Calu3 (cell line): ENCODE measurements around the gene B4GALT2. TPM values are rescaled to one million over a fixed set of nuclear protein-coding genes. Genes with fewer than 3 reads are reported as not detected.

ENCODE experiments used
- BruUV-seq: library from RNA; stranded (reverse); fragments of 400-500 nt; replicated peaks from 2 replicates; lab custom pipeline; 2021; lab: Mats Ljungman, UMichigan
- CTCF ChIA-PET: fragments of 300-600 bp; sonication (Branson Sonifier 250); formaldehyde crosslinking; loops from one replicate; lab custom pipeline; 2022; ENCODE audit warnings: antibody characterized with exemption; lab: Charles Lee
- DNase-seq: peaks from one replicate; pipeline ENCODE4 v3.0.0; 2022
- H3K27ac Mint-ChIP-seq: one replicate; pipeline ENCODE4 v1.8.0; 2022; ENCODE audit warnings: mixed read lengths; ENCODE audit not compliant: unreplicated experiment
- H3K27me3 Mint-ChIP-seq: one replicate; pipeline ENCODE4 v1.8.0; 2022; ENCODE audit warnings: mixed read lengths; ENCODE audit not compliant: unreplicated experiment
- H3K36me3 Mint-ChIP-seq: one replicate; pipeline ENCODE4 v1.8.0; 2022; ENCODE audit warnings: mild to moderate bottlenecking, moderate library complexity, mixed read lengths; ENCODE audit not compliant: insufficient read depth, unreplicated experiment
- H3K4me1 Mint-ChIP-seq: one replicate; pipeline ENCODE4 v1.8.0; 2022; ENCODE audit warnings: mild to moderate bottlenecking, low read depth, mixed read lengths; ENCODE audit not compliant: unreplicated experiment
- H3K4me3 Mint-ChIP-seq: one replicate; pipeline ENCODE4 v1.8.0; 2022; ENCODE audit warnings: mild to moderate bottlenecking, low read depth, moderate library complexity, mixed read lengths; ENCODE audit not compliant: unreplicated experiment
- H3K9me3 Mint-ChIP-seq: one replicate; pipeline ENCODE4 v1.8.0; 2022; ENCODE audit warnings: low read depth, mixed read lengths; ENCODE audit not compliant: unreplicated experiment
- CTCF ChIP-seq: fragments of 200-600 bp; IDR thresholded peaks from one replicate; pipeline ENCODE4 v1.8.0; 2022; ENCODE audit warnings: antibody characterized with exemption; ENCODE audit not compliant: unreplicated experiment
- intact Hi-C: fragments of 100-400 bp; cut with micrococcal nuclease; formaldehyde crosslinking; loops from one replicate; pipeline ENCODE4 v1.10.0; 2022; ENCODE audit not compliant: unreplicated experiment
- total RNA-seq: library from RNA; stranded (reverse); gene quantifications from 2 replicates; pipeline ENCODE4 v1.2.3, GENCODE V29; 2022

B4GALT2 gene
- total RNA-seq, 1 experiment from 2014 or later: 50.9 TPM

DNA sequence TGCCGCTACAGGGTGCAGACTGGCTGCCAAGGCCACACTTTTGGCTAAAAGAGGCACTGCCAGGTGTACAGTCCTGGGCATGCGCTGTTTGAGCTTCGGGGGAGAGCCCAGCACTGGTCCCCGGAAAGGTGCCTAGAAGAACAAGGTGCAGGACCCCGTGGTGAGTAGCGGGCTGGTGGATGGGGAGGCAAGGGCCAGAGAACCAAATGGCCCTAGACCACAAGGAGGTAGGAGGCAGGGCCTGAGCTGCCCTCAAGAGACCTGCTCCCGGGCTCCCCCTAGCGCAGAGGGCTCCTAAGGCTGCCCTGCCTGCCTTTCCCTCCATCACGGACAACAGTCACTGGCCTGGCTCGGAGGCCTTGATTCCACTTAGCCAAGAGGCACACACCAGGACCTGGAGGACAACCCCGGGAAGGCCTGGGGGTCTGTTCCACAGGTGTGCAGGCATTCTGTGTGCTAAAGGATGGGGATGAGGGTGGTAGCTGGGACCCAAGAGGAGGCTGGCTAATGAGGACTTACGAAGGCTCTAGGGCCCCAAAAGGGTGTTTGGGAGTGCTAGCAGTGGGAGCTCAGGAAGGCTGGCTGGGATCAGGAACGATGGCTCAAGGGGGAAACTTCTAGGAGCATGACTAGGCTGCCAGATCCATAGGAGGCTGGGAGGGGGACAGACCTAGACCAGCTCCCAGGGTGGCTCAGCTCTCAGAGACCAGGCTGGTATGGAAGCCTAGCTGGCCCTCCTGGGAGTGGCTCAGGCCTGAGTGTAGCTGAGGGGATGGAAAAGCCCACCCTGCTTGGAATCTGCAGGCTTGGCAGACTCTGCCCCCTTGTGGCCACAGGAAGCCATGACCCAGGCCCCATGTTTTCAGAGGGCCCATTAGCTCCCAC is 44.7 kb upstream of the B4GALT2 start:
- peak; percentile 90 for DNase-seq
- Mint-ChIP-seq H3K9me3 (peaks cover 2% of the 10 kb centered on the region), H3K36me3 (peaks cover 19% of the 10 kb centered on the region), H3K27me3 (peaks cover 3% of the 10 kb centered on the region), H3K4me3 (peak overlapping the region; percentile 66), H3K27ac (peak overlapping the region; percentile 48), H3K4me1 (peaks cover 6% of the 10 kb centered on the region)
- CTCF ChIA-PET: interaction anchor here (0.5 to 5.0 kb wide), 22 partner anchors 11 to 1686 kb away, joined by 3 to 193 read pairs (median 4); partner anchors contain the start of genes IPO13 and ST3GAL3
- no TSS peak for BruUV-seq
- intact Hi-C loops: loop anchor here (1.0 to 5.0 kb wide), 2 partner anchors 82 to 171 kb away; no protein-coding TSS in a partner anchor
- TF ChIP-seq CTCF: peak; percentile 83

GRCh38 chr1:43934986-43935324 is 44.1 kb upstream of the B4GALT2 start:
- BruUV-seq: no TSS peak
- Mint-ChIP-seq H3K4me1 (peaks cover 6% of the 10 kb centered on the region), H3K9me3 (no peaks in the 10 kb centered on the region), H3K27me3 (peaks cover 9% of the 10 kb centered on the region), H3K36me3 (peaks cover 20% of the 10 kb centered on the region), H3K27ac (no peak overlapping the region), H3K4me3 (no peak overlapping the region)
- no peak for TF ChIP-seq CTCF
- intact Hi-C loops: loop anchor here (1.0 to 5.0 kb wide), 2 partner anchors 83 to 172 kb away; no protein-coding TSS in a partner anchor
- DNase-seq: no peak
- CTCF ChIA-PET: interaction anchor here (0.7 to 5.0 kb wide), 18 partner anchors 11 to 408 kb away, joined by 3 to 193 read pairs (median 4); partner anchors contain the start of genes IPO13 and ST3GAL3

DNA sequence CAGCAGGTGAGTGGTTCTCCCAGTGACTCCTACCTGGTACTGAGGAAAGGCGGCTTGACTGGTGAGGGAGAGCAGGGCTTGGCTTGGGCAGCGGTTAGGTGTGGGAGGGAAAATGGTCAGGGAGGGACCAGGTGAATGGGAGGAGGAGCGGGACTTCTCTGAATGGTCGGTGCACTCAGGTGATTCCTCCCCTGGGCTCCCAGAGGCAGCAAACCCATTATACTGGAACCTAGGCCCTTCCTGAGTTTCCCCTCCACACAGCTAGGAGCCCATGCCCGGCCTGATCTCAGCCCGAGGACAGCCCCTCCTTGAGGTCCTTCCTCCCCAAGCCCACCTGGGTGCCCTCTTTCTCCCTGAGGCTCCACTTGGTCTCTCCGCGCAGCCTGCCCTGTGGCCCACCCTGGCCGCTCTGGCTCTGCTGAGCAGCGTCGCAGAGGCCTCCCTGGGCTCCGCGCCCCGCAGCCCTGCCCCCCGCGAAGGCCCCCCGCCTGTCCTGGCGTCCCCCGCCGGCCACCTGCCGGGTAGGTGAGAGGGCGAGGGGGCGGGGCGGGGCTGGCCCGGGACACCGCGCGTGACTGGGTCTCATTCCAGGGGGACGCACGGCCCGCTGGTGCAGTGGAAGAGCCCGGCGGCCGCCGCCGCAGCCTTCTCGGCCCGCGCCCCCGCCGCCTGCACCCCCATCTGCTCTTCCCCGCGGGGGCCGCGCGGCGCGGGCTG is 43.1 kb upstream of the B4GALT2 start:
- DNase-seq: no peak
- no peak overlapping the region for H3K27ac Mint-ChIP-seq
- intact Hi-C loops: no loop called here

More for the DNA sequence above, 43.1 kb upstream of the B4GALT2 start:
- BruUV-seq: no TSS peak
- Mint-ChIP-seq H3K4me1 (peaks cover 6% of the 10 kb centered on the region), H3K36me3 (peaks cover 24% of the 10 kb centered on the region), H3K9me3 (no peaks in the 10 kb centered on the region), H3K4me3 (peak overlapping the region; percentile 82), H3K27me3 (peaks cover 13% of the 10 kb centered on the region)
- no peak for TF ChIP-seq CTCF
- CTCF ChIA-PET: interaction anchor here (0.7 to 5.0 kb wide), 10 partner anchors 10 to 179 kb away, joined by 3 to 193 read pairs (median 4); partner anchors contain the start of gene IPO13
